ENCODE measurements around the gene HSPA5. TPM values are rescaled to one million over a fixed set of nuclear protein-coding genes. Genes with fewer than 3 reads are reported as not detected.

HSPA5 gene
- total and polyA plus RNA-seq, 2 of the 4 experiments (the other 2 are of a cell fraction): 118 to 419 TPM

DNA sequence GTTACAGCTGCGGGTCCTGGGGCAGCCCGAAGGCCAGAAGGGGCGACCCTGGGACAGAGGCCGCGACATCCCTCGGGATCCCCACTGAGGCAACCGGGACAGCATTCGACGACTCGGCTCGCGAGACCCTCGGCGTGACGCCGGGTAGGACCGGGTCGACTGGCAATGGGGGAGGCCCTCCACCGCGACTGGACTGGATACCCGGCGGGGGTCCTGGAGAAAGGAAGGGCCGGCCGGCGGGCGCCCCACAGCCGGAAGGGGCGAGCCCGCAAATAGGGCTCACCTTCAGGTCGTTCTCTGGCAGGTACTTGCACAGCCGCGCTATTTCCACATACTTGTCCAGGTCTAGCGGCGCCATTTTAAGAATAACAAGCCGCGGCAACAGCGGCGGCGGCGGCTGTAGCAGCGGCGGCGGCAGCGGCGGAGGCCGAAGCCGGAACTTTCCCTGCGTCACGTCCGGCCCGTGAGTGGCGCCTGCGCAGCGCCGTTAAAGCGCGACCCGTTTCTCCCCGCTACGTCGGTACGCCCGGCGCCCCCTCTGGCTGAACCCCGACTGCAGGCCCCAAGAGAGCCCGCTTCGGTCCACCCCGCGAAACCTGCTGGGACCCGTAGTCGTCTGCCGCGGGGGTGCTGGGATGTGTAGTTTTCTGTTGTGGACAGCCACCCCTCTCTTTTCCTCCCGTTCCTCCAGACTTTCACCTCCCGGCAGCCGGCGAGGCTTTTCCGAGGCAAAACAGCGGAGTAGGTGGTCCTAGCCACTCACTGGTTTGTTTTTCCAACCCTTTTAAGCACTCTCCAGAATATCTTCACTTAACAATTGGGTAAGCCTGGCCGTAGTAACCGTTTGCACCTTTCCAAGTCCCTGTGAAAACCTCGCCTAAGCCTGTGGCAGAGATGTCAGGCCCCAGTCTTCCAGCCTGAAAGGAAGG lies 51.5 kb downstream of the HSPA5 start, which contains the start of gene PPP6C:
PPP6C (minus strand) TSS at position 443 of the 929 bp plus-strand sequence; CDS start at position 358, 85 bp downstream.
- DNase-seq: peak; percentile 95
- peak within 1 kb of the TSS; percentile 87 for H4K91ac ChIP-seq (ENCODE audit: insufficient read depth, low read depth, low read length)
- peak within 1 kb of the TSS; percentile 13 for H3K18ac ChIP-seq (ENCODE audit: low read depth, low read length)
- H2AK5ac ChIP-seq (ENCODE audit: low read depth, low read length): peak within 1 kb of the TSS; percentile 83
- peaks cover 5 to 35% of the 10 kb centered on the region in 2 experiments; a peak in 3 of 4 replicates for H3K79me1 ChIP-seq (ENCODE audit: low read depth in 1 of 2, low read length in 2 of 2)
- BruUV-seq (replicated peaks): no TSS peak
- peaks cover 4% of the 10 kb centered on the region; the same call in 1 of the 2 replicates for H3K4me1 ChIP-seq (ENCODE audit: control insufficient read depth, insufficient read depth, low read length)
- ChIA-PET POLR2A (ENCODE audit: unreplicated experiment) (no interaction called here), CTCF (no interaction called here)
- peak within 1 kb of the TSS; percentile 78 for H3K14ac ChIP-seq (replicated peaks; ENCODE audit: low read depth, low read length)
- in situ Hi-C loops (cut with MboI; ENCODE audit: low sequenced_read_pairs) (no loop called here), dilution Hi-C loops (cut with HindIII; ENCODE audit: low sequenced_read_pairs, unreplicated experiment) (no loop called here), intact Hi-C loops (cut with micrococcal nuclease) (no loop called here)
- peak within 1 kb of the TSS; percentile 91 for H3K56ac ChIP-seq (ENCODE audit: extremely low read depth, insufficient read depth, low read length)
- H4K8ac ChIP-seq (ENCODE audit: low read depth in 2 of 2, low read length in 2 of 2): peak within 1 kb of the TSS; percentile 91 to 97
- peak within 1 kb of the TSS; percentile 98 for H3K4me2 ChIP-seq (ENCODE audit: low read depth, low read length)
- 2% methylated on average over 45 of the region's 82 CpGs; no CpG with 5 or more reads in 1 of the 2 experiments for WGBS, 2 experiments (ENCODE audit: extremely low coverage in 2 of 2, insufficient read length in 1 of 2)
- H3K9me3 ChIP-seq (ENCODE audit: control insufficient read depth, insufficient read depth, low read length): no peaks in the 10 kb centered on the region
- 0 out of 3 replicates have a peak within 1 kb of the TSS, but pooled peaks have one; percentile 22 for H2BK15ac ChIP-seq (ENCODE audit: low read depth, low read length)
- H2BK20ac ChIP-seq (ENCODE audit: low read depth, low read length): no peak within 1 kb of the TSS
- TF ChIP-seq MXI1 (IDR thresholded peaks at IDR 0.05; ENCODE audit: borderline replicate concordance, low read depth, low read length) (no peak), USF2 (IDR thresholded peaks at IDR 0.05; ENCODE audit: low read depth, low read length) (peak; percentile 21; the same call in 1 of the 2 replicates), CEBPB (IDR thresholded peaks at IDR 0.05; ENCODE audit: low read depth, low read length) (no peak), RAD21 (IDR thresholded peaks at IDR 0.05; ENCODE audit: low read length) (peak; percentile 39), POLR2A (IDR thresholded peaks at IDR 0.05; ENCODE audit: low read depth, low read length) (peak; percentile 78), MAZ (IDR thresholded peaks at IDR 0.05; ENCODE audit: borderline replicate concordance, low read depth, low read length) (peak; percentile 78), CHD1 (IDR thresholded peaks at IDR 0.05; ENCODE audit: low read depth, low read length) (0 out of 2 replicates have a peak, but pooled peaks have one; percentile 18), CTCF (conservative IDR thresholded peaks at IDR 0.05; ENCODE audit: low read depth, low read length) (peak; percentile 87), SMC3 (IDR thresholded peaks at IDR 0.05; ENCODE audit: low read depth, low read length) (peak; percentile 15; the same call in 1 of the 2 replicates)
- peak within 1 kb of the TSS; percentile 33 for H4K5ac ChIP-seq (ENCODE audit: low read depth, low read length)
- peak; percentile 99 for ATAC-seq (ENCODE audit: low read depth)
- H4K20me1 ChIP-seq (ENCODE audit: insufficient read depth, low read length): peaks cover 26% of the 10 kb centered on the region
- H3K9ac ChIP-seq (ENCODE audit: low read depth, low read length): peak within 1 kb of the TSS; percentile 91
- peak within 1 kb of the TSS; percentile 70 for H3K23ac ChIP-seq (ENCODE audit: low read depth, low read length)
- no peaks in the 10 kb centered on the region for H3K36me3 ChIP-seq (ENCODE audit: control insufficient read depth, insufficient read depth, low read length)
- H2AK9ac ChIP-seq (replicated peaks; ENCODE audit: low read depth, low read length, poor library complexity): peak within 1 kb of the TSS; percentile 58
- peak within 1 kb of the TSS; percentile 11; the same call in 1 of the 2 replicates for H2BK120ac ChIP-seq (ENCODE audit: low read depth, low read length)
- H3K27ac ChIP-seq (ENCODE audit: insufficient read depth, low read length): peak within 1 kb of the TSS; percentile 77
- peak within 1 kb of the TSS; percentile 75 for H3K4ac ChIP-seq (ENCODE audit: low read depth, low read length)
- H3K9me1 ChIP-seq (ENCODE audit: insufficient read depth, low read length): no peaks in the 10 kb centered on the region; the same call in 1 of the 2 replicates
- peak within 1 kb of the TSS; percentile 63 for H3K4me3 ChIP-seq (ENCODE audit: insufficient read depth, low read depth, low read length)
- no peaks in the 10 kb centered on the region for H3K27me3 ChIP-seq (ENCODE audit: control insufficient read depth, insufficient read depth, low read length)
- peak within 1 kb of the TSS; percentile 67 for H2BK5ac ChIP-seq (ENCODE audit: low read depth, low read length, poor library complexity, severe bottlenecking)
- H2AFZ ChIP-seq (replicated peaks; ENCODE audit: low read length, poor library complexity): peak within 1 kb of the TSS; percentile 88
